GM23338 (cell line): ENCODE measurements around the gene PIN1. TPM values are rescaled to one million over a fixed set of nuclear protein-coding genes. Genes with fewer than 3 reads are reported as not detected.
"Not testable (repeated sequence)": the region's sequence is repeated elsewhere in the genome, so short reads cannot be mapped to it uniquely, and the experiment has no call there.

Source experiments
- ATAC-seq: fragments of 200-7000 bp; cut with Tn5 transposase; 3 replicates; pipeline ENCODE4 v1.9.1; 2020
- DNase-seq: peaks from one replicate; pipeline ENCODE4 v3.0.0-alpha.2; 2015; ENCODE audit warnings: low spot score
- H2AFZ ChIP-seq: fragments of 200-600 bp; sonication (generic); 2 replicates; pipeline ENCODE4 v1.8.0; 2016; ENCODE audit warnings: antibody characterized with exemption, mild to moderate bottlenecking, moderate library complexity
- H3F3A ChIP-seq: fragments of 200-600 bp; sonication (generic); replicated peaks from 2 replicates; pipeline ENCODE4 v1.8.0; 2017; ENCODE audit warnings: antibody characterized with exemption, mixed run types, low read depth
- H3K27ac ChIP-seq: fragments of 200-600 bp; sonication (generic); 2 replicates; pipeline ENCODE4 v1.6.1; 2016; ENCODE audit warnings: low read depth
- H3K27me3 ChIP-seq: fragments of 200-600 bp; sonication (generic); 2 replicates; pipeline ENCODE4 v1.8.0; 2016; ENCODE audit warnings: mild to moderate bottlenecking, mixed run types, moderate library complexity; ENCODE audit not compliant: insufficient read depth
- H3K36me3 ChIP-seq: fragments of 200-600 bp; sonication (generic); 2 replicates; pipeline ENCODE4 v1.8.0; 2016; ENCODE audit warnings: mild to moderate bottlenecking; ENCODE audit not compliant: insufficient read depth
- H3K4me1 ChIP-seq: fragments of 200-600 bp; sonication (generic); 2 replicates; pipeline ENCODE4 v1.8.0; 2016; ENCODE audit warnings: mild to moderate bottlenecking, moderate library complexity; ENCODE audit not compliant: insufficient read depth
- H3K4me2 ChIP-seq: fragments of 200-600 bp; sonication (generic); 2 replicates; pipeline ENCODE4 v1.7.1; 2017; ENCODE audit warnings: mixed run types
- H3K4me3 ChIP-seq: fragments of 200-600 bp; sonication (generic); 2 replicates; pipeline ENCODE4 v1.6.1; 2016; ENCODE audit warnings: mixed run types
- H3K79me2 ChIP-seq: fragments of 200-600 bp; sonication (generic); replicated peaks from 2 replicates; pipeline ENCODE4 v1.8.0; 2017; ENCODE audit warnings: mild to moderate bottlenecking; ENCODE audit not compliant: insufficient read depth
- H3K9me2 ChIP-seq: fragments of 200-600 bp; sonication (generic); 2 replicates; pipeline ENCODE4 v1.8.0; 2017; ENCODE audit not compliant: insufficient read depth
- H4K20me1 ChIP-seq: fragments of 200-600 bp; sonication (generic); replicated peaks from 2 replicates; pipeline ENCODE4 v1.8.0; 2017; ENCODE audit warnings: mild to moderate bottlenecking; ENCODE audit not compliant: insufficient read depth
- H3K27ac Mint-ChIP-seq: 2 replicates; pipeline ENCODE4 v1.8.0; 2020; ENCODE audit warnings: inconsistent platforms, mild to moderate bottlenecking, moderate library complexity, mixed read lengths
- H3K27me3 Mint-ChIP-seq: 3 replicates; pipeline ENCODE4 v1.8.0; 2022; ENCODE audit warnings: low read depth, mild to moderate bottlenecking, moderate library complexity, mixed read lengths, inconsistent platforms; ENCODE audit not compliant: insufficient read depth, poor library complexity
- H3K36me3 Mint-ChIP-seq: 3 replicates; pipeline ENCODE4 v1.8.0; 2021; ENCODE audit warnings: low read depth, mild to moderate bottlenecking, inconsistent platforms, moderate library complexity, mixed read lengths
- H3K4me1 Mint-ChIP-seq: 3 replicates; pipeline ENCODE4 v1.8.0; 2020; ENCODE audit warnings: mild to moderate bottlenecking, inconsistent platforms, mixed read lengths
- H3K4me3 Mint-ChIP-seq: 3 replicates; pipeline ENCODE4 v1.8.0; 2021; ENCODE audit warnings: moderate library complexity, mild to moderate bottlenecking, inconsistent platforms, mixed read lengths
- H3K9me3 Mint-ChIP-seq: 3 replicates; pipeline ENCODE4 v1.8.0; 2020; ENCODE audit warnings: moderate library complexity, mild to moderate bottlenecking, inconsistent platforms, mixed read lengths
- CREB1 ChIP-seq: fragments of 250-450 bp; sonication (Bioruptor Pico); IDR thresholded peaks from 2 replicates; pipeline ENCODE4 v1.5.0; 2020; ENCODE audit warnings: low read depth, mild to moderate bottlenecking, moderate library complexity
- EZH2phosphoT487 ChIP-seq: fragments of 200-600 bp; sonication (generic); IDR thresholded peaks from one replicate; pipeline ENCODE4 v1.8.1; 2018; ENCODE audit warnings: antibody characterized with exemption; ENCODE audit not compliant: unreplicated experiment
- JUNB ChIP-seq: IDR thresholded peaks from one replicate; pipeline ENCODE4 v1.6.1; 2016; ENCODE audit warnings: antibody characterized with exemption; ENCODE audit not compliant: unreplicated experiment
- NANOG ChIP-seq: IDR thresholded peaks from 2 replicates; pipeline ENCODE4 v1.6.1; 2016; ENCODE audit warnings: antibody characterized with exemption, borderline replicate concordance
- REST ChIP-seq: IDR thresholded peaks from one replicate; pipeline ENCODE4 v1.6.1; 2018; ENCODE audit warnings: antibody characterized with exemption; ENCODE audit not compliant: unreplicated experiment
- STAT1 ChIP-seq: IDR thresholded peaks from one replicate; pipeline ENCODE4 v1.6.1; 2016; ENCODE audit warnings: antibody characterized with exemption; ENCODE audit not compliant: unreplicated experiment
- ZNF331 ChIP-seq: fragments of 250-450 bp; sonication (Bioruptor Pico); IDR thresholded peaks from 2 replicates; pipeline ENCODE4 v1.5.0; 2020; ENCODE audit warnings: low read depth, mild to moderate bottlenecking, moderate library complexity
- polyA plus RNA-seq: library from polyadenylated mRNA; unstranded; fragments of >200 nt; fragmentation: Nextera tagmentation; extraction: Ambion mirVana; gene quantifications from 2 replicates; pipeline ENCODE4 v1.2.1, GENCODE V29; 2016
- total RNA-seq: library from RNA; depleted of rRNA; stranded (reverse); fragments of >200 nt; shearing (Covaris generic); gene quantifications from 2 replicates; pipeline ENCODE4 v1.2.3, GENCODE V29; 2014

Gene PIN1
- total and polyA plus RNA-seq, 2 experiments from 2014 or later = 127 TPM

- Mint-ChIP-seq H3K27ac (no peak overlapping the region), H3K36me3 (peaks cover 56% of the 10 kb centered on the region), H3K9me3 (no peaks in the 10 kb centered on the region), H3K4me1 (peaks cover 9% of the 10 kb centered on the region), H3K4me3 (no peak overlapping the region), H3K27me3 (peaks cover 6% of the 10 kb centered on the region)
- H3K9me2 ChIP-seq = no peaks in the 10 kb centered on the region
- H3K4me1 ChIP-seq = peaks cover 6% of the 10 kb centered on the region; the same call in 1 of the 2 replicates
- H3F3A ChIP-seq = peaks cover 1% of the 10 kb centered on the region
- DNase-seq = no peak
- H3K27ac ChIP-seq = no peak overlapping the region
- H3K36me3 ChIP-seq = no peaks in the 10 kb centered on the region
- H3K79me2 ChIP-seq = peaks cover 17% of the 10 kb centered on the region
- no peak overlapping the region for H3K4me3 ChIP-seq
- H3K27me3 ChIP-seq = no peaks in the 10 kb centered on the region
- TF ChIP-seq CREB1 = no peak
- ATAC-seq = no peak
- H4K20me1 ChIP-seq = peaks cover 7% of the 10 kb centered on the region
- H3K4me2 ChIP-seq = no peak overlapping the region
- no peak overlapping the region for H2AFZ ChIP-seq
These were observed 4.3 kb downstream of the PIN1 start for GRCh38 chr19:9839415-9839814.

DNA sequence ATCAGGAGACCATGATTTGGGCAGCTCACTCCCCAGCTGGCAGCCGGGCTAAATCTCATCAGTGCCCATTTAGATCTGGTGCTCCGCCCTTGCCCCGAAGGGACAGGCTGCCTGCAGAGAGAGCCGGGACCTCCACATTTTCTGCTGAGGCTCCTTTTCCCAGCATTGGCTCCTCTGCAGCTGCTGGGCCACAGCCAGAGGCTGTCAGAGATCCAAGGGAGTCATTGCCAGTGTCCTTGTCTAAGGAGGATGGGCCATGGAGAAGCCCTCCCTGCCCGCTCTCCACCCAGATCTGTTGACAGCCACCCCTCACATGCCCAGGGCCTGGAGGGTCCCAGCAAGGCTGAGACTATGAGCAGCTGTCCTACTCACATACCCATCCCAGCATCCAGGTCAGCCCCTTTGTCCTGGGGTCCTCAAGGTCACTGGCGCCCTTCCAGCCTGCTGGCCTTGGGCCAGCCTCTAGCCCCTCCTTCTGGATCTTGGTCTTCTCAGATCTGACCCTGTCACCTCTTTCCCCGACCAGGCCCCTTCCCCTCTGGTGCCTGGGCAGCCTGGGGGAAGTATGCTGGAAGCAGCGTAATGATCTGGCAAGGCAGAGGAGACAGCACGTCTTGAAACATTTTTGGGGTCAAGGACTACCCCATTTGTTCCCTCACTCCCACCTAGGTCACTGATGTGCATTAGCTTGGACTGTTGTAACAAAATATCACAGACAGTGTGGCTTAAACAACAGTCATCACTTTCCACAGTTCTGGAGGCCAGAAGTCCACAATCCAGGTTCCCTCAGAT lies 7.9 kb downstream of the PIN1 start:
- no peak overlapping the region for H3K27ac Mint-ChIP-seq
- H3K36me3 Mint-ChIP-seq = peaks cover 63% of the 10 kb centered on the region
- Histone ChIP-seq H3K9me2 (no peaks in the 10 kb centered on the region), H3K4me2 (no peak overlapping the region), H3K79me2 (no peaks in the 10 kb centered on the region), H3K27me3 (no peaks in the 10 kb centered on the region), H3K36me3 (no peaks in the 10 kb centered on the region), H3K27ac (no peak overlapping the region), H3K4me3 (no peak overlapping the region), H3K4me1 (no peaks in the 10 kb centered on the region), H4K20me1 (peaks cover 4% of the 10 kb centered on the region; the same call in 1 of the 2 replicates), H3F3A (no peaks in the 10 kb centered on the region), H2AFZ (no peak overlapping the region)
- ATAC-seq (no peak), DNase-seq (no peak)
- H3K9me3 Mint-ChIP-seq = peaks cover 4% of the 10 kb centered on the region; the same call in 2 of the 3 replicates
- peaks cover 5% of the 10 kb centered on the region for H3K27me3 Mint-ChIP-seq
- TF ChIP-seq NANOG = no peak
- peaks cover 6% of the 10 kb centered on the region; the same call in 1 of the 3 replicates for H3K4me1 Mint-ChIP-seq
- no peak overlapping the region for H3K4me3 Mint-ChIP-seq

GRCh38 chr19:9843626-9844273 lies 8.6 kb downstream of the PIN1 start:
- not testable (repeated sequence) for DNase-seq, H3K4me1 Mint-ChIP-seq, H3K27me3 Mint-ChIP-seq, H3K27ac Mint-ChIP-seq, H3K27me3 ChIP-seq, H3K4me3 ChIP-seq, H2AFZ ChIP-seq, H3K27ac ChIP-seq, ATAC-seq, H3K4me2 ChIP-seq, H3F3A ChIP-seq, H3K79me2 ChIP-seq, H3K9me2 ChIP-seq, H3K4me3 Mint-ChIP-seq, H3K36me3 ChIP-seq, H4K20me1 ChIP-seq, H3K4me1 ChIP-seq, H3K9me3 Mint-ChIP-seq
- H3K36me3 Mint-ChIP-seq = peaks cover 62% of the 10 kb centered on the region

DNA sequence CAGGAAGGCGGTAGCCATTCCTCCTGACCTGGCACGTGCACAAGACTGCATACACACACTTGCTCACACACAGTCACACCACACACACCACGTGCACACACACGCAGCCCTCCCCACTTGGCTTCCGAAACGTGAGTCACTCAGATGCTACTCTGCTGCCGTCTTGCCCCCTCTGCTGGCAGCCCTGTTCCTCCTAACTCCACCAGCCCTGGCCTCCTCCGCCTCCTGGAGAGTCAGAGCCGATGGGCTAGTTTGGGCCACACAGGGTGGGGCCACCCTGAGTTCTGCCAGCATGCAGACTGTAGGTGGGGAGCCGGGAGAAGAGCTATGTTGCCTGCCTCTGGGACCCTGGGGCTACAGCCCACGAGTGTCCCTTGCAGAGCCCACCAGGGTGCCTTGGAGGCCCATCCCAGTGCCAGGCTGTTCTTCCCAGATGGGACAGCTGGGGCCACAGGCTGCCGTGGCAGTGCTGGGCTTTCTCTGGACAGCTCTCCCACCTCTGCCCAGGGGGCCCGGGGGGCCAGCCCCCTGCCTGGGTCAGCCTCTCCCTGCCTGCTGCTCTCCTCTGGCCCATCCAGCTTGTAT lies 12.1 kb downstream of the PIN1 start:
- H3F3A ChIP-seq = no peaks in the 10 kb centered on the region
- Mint-ChIP-seq H3K27ac (peak overlapping the region; percentile 31; the same call in 1 of the 2 replicates), H3K36me3 (peaks cover 31% of the 10 kb centered on the region), H3K27me3 (peaks cover 9% of the 10 kb centered on the region), H3K4me3 (no peak overlapping the region), H3K4me1 (peaks cover 23% of the 10 kb centered on the region), H3K9me3 (peaks cover 4% of the 10 kb centered on the region; the same call in 2 of the 3 replicates)
- no peak overlapping the region for H3K4me2 ChIP-seq
- no peaks in the 10 kb centered on the region for H3K36me3 ChIP-seq
- H4K20me1 ChIP-seq = peaks cover 8% of the 10 kb centered on the region; the same call in 1 of the 2 replicates
- no peak overlapping the region for H3K4me3 ChIP-seq
- H3K27me3 ChIP-seq = no peaks in the 10 kb centered on the region
- H3K79me2 ChIP-seq = no peaks in the 10 kb centered on the region
- H3K27ac ChIP-seq = no peak overlapping the region
- H3K4me1 ChIP-seq = peaks cover 10% of the 10 kb centered on the region; the same call in 1 of the 2 replicates
- peak; percentile 72 for ATAC-seq
- H3K9me2 ChIP-seq = no peaks in the 10 kb centered on the region
- no peak overlapping the region for H2AFZ ChIP-seq
- DNase-seq = peak; percentile 77
- no peak for TF ChIP-seq NANOG
- TF ChIP-seq EZH2phosphoT487 = no peak
- no peak for TF ChIP-seq JUNB
- TF ChIP-seq ZNF331 (CRISPR knock-in tag) = no peak
- 0 out of 2 replicates have a peak, but pooled peaks have one; percentile 12 for TF ChIP-seq CREB1
- no peak for TF ChIP-seq STAT1
- no peak for TF ChIP-seq REST
